HG03097 (cell line): ENCODE measurements around the gene MBD6.
"Not testable (repeated sequence)": the region's sequence is repeated elsewhere in the genome, so short reads cannot be mapped to it uniquely, and the experiment has no call there.

Experiments used
- ATAC-seq: cut with Tn5 transposase; IDR thresholded peaks from one replicate; pipeline ENCODE4 v1.9.1; 2021; ENCODE audit not compliant: unreplicated experiment, low FRiP score

The MBD6 gene

DNA sequence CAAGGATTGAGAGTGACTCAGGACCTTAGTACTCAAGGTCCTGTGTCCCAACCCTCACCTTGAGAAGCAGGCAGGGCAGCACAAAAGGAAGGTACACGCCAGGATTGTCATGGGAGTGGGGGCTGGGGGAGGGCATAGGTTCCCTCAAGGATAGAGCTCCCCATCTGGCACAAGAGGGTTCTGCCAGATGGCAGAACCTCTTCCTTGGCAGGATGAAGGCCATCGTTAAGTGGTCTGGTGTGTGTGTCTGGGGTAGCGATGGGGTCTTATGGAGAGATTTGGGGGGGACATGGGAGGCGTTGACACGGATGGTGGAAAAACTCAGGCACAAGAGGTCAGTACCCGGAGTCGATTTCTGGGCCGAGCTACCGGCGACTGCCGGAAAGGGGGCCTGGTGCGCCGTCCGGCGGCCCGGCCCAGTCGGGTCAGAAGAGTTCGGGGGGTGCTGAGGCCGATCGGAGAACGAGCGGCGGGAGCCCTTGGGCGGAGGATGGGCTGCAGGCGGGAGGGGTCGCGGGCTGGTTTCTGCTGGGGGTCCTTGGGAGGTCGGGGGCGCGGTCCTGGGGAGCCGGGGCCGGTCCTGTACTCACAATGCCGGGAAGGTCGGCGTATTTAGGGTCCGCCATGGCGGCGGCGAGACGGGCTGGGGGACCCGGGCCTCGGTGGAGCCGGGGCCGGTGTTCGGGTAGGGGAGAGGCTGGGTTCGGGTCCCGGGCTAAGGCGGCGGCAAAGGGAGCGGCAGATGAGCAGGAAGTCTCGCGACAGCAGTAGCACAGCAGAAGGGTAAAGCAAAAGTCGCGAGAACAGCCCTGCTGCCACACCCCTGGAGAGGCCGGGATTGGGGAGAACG lies 24.0 kb downstream of the MBD6 start, which contains the start of gene DCTN2:
DCTN2 (minus strand) TSS at position 755 of the 850 bp plus-strand sequence; CDS start at position 626, 129 bp downstream.
- peak; percentile 95 for ATAC-seq

DNA sequence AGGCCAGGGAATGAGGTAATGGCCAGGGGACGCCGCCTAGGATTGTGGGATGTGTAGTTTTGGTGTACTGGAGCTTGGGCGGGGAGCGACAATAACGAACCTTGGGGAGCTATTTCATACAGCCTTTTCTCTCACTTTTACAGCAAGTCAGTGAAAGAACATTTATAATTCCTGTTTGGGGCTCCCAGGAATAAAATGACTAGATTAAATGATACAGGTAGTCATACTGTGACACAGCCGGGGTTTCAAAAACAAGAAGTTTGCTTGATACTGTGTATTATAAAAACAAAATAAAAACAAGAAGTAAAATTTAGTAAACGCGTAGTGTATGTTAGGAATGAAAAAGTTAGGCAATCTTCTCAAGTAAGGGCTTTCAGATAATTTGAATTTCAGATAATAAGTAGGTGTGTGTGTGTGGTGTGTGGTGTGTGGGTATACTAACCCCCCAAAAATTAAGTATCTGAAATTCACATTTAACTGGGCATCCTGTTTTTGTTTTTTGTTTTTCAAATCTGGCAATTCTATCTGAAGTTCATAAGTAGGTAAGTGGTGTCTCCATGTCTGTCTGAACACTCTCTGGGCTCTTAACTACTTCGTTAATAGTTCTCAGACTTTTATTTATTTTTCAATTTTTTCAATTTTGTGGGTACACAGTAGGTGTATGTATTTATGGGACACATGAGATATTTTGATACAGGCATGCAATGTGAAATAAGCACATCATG lies 24.8 kb downstream of the MBD6 start:
- no peak for ATAC-seq

DNA sequence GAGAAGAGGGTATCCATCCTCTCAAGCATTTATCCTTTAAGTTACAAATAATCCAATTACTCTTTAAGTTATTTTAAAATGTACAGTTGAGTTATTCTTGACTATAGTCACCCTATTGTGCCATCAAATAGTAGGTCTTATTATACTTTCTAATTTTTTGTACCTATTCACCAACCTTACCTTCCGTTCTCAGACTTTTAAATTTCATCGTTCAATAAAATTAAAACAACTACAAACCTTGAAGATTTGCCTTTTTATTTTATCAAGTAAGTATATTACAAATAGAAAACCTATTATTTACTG lies 25.3 kb downstream of the MBD6 start:
- ATAC-seq = no peak

DNA sequence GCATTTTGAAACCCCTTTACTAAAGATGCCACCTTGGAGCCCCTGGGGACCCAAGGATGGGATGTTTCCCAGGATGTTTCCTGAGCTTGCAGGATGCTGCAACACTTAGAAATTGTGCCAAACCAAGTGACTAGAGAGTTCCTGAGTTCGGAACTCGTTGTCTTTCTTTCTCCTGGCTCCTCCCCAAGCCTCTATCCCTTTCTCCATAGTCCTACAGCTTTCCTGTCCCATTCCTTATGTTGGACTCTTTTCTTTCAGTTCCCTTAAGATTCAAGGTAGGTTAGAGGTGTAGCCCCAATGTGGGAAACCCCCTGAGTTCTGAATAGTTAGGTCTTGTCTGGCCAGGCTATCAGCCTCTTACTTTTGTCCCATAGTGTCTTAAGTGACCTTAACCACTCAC lies 25.9 kb downstream of the MBD6 start:
- no peak for ATAC-seq

DNA sequence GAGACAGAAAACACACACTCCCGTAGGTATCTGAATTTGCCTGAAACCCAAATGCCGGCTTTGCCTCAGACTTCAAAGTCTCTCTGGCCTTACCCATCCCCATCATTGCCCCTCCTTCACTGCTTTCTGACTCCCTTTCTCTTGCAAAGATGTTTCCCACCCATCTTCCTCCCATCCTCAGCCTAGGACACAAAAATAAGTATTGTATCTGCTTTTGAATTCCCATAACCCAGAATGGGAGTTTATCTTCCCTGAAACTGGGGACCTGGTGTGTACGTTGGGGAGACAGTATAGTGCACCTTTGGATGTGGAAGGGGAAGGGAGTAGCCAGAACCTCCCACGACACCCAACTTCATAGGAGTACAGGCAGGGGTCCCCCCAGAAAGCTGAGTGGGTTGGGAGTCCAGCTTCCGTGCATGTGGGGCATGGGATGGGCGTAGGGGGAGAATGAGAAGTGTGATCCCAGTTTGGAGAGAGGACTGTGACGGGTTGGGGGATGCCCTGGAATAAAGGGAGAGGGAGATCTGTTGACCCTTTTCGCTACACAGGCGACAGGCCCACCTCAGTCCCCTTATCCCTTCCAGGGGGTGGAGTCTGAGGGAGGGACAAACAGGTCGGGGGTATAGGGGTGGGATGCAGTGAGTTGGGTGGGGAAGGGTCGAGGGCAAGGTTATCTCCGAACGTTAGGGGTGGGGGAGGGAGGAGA lies 26.7 kb downstream of the MBD6 start:
- ATAC-seq = no peak

DNA sequence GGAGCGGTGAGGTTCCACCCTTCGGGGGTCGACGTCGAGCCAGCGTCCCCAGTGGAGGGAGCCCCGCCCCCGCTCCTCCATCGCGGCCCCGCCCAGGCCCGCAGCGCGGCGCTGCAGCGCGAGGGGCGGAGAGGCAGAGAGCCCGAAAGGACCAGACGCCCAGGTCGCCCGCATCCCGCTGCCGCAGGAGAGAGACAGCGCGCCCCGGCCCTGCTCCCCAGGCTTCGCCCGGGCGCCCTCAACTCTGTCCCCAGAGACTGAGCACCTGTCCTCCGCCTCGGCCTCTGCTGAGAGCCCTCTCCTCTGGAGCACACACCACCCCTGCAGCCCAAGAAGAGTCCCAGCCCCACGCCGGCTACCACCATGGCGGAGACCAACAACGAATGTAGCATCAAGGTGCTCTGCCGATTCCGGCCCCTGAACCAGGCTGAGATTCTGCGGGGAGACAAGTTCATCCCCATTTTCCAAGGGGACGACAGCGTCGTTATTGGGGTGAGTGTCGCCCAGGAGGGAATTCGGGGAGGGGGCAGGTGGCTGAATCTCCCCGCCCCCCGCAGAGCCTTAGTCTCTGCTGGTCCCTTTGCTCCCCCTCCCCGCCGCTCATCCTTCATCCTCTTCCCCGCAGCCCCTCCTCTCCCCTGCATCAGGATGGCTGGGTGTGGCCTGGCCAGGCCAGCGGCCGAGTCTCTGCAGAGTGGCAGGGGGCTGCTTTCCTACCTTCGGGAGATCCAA lies 27.5 kb downstream of the MBD6 start, which contains the start of gene KIF5A:
KIF5A (plus strand) TSS at position 136 of the 732 bp plus-strand sequence; CDS start at position 364, 228 bp downstream.
- no peak for ATAC-seq

DNA sequence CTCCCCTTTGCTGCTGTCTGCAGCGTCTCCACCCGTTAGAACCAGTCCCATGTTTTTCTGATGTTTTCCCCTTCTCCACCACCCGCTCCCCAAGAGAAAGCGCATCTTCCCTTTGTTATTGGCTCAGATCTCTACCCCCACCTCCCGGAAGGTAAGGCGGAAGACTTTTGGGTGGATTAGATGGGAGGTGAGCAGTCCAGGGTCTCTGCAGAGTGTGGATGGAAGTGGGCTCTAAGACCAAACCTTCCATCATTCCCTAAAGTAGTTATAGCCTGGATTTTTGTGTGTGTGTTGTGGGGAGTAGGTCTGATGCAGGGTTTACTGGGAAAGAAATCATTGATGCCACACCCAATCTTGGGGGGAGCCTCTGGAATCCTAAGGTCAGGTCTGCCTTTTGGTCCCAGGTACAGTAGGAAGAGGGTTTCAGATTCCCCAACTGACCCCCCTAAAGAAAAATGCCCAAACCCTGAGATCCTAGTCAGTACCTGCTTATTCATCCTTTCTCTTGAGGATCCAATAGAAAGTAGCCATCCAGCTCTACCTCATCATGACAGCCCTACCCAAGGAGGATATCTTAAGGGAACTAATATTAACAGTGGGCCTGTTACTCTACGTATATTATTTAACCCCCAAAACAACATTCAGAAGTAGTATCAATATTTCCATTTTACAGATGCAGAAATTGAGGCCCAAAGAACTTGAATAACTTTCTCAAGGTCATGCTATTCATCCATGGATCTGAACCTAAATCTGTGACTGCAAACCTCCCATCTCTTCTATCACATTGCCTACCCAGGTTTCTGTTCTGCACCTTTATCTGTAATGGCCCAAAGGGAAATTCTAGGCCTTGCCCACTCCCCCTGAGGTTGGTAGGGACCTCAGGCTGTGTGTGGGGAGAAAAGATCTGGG lies 28.3 kb downstream of the MBD6 start:
- ATAC-seq = no peak

DNA sequence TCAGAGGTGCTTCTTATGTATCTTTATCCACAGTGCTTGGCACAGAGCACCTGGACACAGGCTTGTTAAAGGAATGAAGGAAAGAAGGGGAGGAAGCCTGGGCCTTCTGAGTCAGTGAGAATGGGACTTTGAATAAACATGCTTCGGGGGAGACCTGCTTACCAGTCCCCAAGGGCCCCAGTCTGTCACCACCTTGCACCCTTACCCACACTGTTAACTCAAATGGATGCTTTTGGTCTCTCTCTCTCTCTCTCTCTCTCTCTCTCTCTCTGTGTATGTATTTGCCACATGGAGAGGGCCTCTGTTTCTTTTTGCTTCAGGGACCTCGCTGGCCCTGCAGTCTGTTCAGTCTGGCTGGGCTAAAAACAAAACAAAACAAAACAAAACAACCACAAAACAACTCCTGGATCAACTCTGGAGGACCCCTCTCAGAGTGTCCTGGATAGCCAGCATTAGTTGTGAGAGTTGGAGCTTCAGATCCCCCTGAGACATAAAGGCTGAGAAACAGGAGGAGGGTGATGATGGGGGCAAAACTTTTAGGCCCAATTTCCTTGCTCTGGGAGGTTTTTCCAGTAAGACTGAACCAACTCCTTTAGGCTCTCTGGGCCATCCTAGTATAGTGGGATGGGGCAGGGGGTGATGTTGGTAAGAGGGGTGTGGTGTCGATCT lies 29.1 kb downstream of the MBD6 start:
- no peak for ATAC-seq

DNA sequence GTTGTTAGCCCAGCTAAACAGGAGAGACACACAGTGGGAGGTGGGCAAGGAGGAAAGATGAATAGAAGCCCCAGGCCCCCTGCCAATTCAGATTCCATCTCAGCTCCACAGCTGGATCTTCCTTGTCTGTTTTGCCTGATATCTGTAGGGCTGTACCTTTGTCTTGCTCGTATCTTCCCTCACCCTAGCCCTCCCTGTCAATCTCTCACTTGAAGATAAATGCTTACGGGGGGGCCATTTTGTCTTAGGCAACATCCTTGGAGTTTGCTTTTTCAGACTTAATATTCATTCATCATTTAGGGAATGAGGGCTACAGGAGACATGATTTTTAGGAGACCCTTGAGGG lies 29.7 kb downstream of the MBD6 start:
- no peak for ATAC-seq

DNA sequence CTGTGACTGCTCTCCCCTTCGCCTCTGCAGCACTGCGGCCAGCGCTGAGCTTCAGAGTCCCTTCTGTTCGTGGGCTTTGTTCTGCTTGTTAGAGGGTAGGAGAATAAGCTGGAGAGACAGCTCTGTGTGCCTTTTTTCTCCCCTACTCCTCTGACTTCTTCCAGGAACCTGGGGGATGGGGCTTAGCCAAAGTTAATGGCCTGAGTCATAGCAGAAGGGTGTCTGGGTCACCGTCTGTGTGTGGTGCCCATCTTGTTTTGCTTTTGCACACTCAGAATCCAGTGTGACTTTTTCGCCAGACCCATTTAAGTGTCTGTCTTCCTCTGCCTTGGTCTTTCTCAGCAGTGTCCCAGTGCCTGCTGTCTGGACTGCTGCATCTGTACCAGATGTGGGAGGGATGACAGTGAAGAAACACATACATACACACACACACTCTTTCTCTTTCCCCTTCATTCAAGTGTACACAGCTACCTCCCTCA lies 30.2 kb downstream of the MBD6 start:
- no peak for ATAC-seq

DNA sequence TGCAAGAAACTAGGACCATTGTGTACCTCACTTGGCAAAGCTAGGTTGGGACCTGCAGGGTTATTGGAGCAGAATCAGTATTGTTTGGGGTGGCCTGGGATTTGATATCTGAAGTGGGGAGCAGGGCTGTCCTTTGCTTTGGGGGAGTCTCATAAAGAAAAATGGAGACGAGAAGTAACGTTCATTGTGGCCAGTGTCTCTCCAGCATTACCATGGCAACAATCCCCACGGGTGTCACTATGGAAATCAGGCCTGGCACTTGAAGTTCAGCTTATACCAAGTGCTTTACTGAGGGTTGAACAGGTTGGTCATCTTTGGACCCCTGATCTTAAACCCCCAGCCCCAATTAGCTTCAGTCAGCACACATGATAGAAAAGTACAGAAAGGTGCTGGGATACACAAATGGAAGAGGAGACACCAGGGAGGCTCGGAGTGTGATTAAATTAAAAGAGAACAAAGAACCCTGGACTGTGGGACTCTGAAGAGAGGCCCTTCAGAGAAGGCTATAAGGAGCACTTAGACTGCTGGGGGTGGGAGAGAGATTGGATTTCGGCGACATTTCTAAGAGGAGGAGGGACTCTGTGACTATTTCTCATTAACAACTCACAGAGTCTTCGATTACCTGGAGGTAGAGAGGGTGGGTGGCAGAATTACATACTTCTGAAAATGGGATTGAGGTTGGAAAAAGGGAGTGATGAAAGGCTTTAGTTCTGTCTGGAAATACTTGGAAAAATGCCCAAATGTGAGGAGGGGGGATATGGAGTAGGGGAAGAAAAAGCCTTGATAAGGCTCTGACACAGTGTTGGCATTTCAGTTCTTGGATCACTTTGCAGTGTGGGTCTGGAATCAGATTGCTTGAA lies 30.9 kb downstream of the MBD6 start:
- no peak for ATAC-seq

DNA sequence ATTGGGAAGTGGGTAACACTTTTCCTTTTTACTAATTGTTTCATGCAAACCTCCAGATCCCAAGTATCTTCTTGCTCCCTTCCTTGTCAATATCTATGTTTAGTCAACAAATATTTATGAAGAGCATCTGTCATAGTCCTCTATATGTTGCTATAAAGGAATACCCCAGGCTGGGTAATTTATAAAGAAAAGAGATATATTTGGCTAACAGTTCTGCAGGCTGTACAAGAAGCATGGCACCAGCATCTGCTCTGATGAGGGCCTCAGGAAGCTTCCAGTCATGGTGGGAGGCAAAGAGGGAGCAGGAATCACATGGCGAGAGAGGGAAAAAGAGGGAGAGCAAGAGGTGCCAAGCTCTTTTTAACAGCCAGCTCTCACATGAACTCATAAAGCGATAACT lies 31.8 kb downstream of the MBD6 start:
- no peak for ATAC-seq

DNA sequence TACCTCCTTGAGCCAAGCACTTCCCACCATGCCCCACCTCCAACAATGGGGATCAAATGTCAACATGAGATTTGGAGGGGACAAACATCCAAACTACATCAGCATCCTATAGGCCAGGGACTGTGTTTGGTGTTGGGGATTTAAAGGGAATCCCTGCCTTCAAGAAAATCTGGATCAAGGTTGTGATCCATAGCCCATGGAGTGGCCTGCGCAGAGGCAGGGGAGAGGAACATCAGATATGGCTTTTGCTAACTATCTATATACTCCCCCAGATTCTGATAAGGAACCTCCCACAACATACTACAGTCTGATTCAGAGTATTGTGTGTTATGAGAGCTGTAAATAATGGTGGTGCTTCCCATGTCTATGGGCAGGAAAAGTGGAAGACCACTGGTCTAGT lies 32.3 kb downstream of the MBD6 start:
- ATAC-seq = no peak

DNA sequence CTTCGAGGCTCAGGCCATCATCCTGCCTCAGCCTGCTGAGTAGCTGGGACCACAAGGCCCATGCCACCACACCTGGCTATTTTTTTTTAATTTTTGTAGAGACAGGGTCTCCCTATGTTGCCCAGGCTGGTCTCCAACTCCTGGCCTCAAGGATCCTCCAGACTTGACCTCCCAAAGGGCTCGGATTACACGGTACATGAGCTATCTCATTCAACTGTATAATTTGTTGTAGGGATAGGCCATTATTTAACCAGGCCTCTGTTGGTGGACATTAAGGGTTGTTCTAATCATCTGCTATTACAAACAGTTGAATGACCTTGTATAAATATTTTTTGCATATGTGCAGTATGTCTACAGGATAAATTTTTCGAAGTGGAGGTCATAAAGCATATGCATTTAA lies 36.2 kb downstream of the MBD6 start:
- no peak for ATAC-seq

DNA sequence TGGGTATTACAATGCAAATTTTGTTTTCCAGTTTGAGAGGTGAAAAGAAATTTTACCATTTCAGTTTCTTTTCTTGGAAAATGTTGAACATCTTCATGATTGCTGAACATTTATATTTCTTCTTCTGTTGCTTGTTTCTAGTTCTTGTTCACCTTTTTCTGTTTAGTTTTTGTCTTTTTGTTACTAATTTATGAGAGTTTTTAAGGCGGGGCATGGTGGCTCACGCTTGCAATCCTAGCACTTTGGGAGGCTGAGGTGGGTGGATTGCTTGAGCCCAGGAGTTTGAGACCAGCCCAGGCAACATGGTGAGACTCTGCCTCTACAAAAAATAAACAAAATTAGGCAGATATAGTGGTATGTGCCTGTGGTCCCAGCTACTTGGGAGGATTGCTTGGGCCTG lies 37.9 kb downstream of the MBD6 start:
- no peak for ATAC-seq

DNA sequence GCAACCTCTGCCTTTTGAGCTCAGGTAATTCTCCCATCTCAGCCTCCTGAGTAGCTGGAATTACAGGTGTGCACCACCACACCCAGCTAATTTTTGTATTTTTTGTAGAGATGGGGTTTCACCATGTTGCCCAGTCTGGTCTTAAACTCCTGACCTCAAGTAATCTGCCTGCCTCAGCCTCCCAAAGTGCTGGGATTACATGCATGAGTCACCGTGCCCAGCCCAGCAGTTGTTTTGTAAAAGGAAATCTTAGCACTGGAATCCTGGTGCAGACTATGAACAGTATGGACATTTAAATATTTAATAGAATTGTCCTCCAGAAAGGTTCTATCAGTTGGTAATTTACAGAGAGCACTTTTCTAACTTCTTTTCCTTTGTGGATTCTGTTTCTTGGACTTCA lies 38.5 kb downstream of the MBD6 start:
- not testable (repeated sequence) for ATAC-seq

DNA sequence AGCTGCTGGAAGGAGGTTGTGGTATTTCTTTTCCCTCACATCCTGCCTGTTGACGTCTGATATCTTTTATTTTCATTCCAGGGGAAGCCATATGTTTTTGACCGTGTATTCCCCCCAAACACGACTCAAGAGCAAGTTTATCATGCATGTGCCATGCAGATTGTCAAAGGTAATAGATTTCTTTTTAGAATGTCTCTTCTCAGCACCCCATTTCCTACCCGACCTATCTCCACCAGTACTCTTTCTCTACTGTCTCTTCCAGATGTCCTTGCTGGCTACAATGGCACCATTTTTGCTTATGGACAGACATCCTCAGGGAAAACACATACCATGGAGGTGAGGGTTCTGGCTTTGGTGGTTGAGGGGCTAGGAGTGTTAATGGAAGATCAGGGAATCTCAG lies 40.7 kb downstream of the MBD6 start:
- ATAC-seq = no peak

DNA sequence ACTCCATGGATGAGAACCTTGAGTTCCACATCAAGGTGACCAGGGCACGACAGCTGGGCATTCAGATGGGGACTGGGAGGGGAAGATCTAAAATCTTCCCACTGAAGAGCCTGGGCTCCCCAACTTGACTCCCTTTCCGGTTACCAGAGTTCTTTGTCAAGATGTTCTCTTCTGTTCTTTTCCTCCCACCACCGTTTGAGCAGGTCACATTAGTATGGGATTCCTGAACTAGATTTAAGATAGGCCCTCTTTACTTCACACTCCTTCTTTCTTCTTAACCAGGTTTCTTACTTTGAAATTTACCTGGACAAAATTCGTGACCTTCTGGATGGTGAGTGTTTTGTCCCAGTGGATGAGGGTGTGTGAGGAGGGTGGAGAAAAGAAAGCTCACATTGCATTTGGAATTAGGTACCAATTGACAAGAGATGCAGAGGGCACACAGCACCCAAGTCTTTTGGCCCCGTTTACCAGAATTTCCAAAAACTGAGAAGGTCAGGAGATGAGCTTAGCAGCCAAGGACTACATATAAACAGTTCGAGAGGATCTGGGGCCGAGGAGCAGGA lies 41.6 kb downstream of the MBD6 start:
- ATAC-seq = no peak
